H1 (cell line): ENCODE data around the gene POC1B. TPM values are rescaled to one million over a fixed set of nuclear protein-coding genes. Genes with fewer than 3 reads are reported as not detected.

Source experiments
- ASH2L ChIP-seq: fragments of 200-600, 300-600 bp; sonication (generic); IDR thresholded peaks from one replicate; pipeline ENCODE4 v1.7.1; 2017; ENCODE audit warnings: low read length
- CHD2 ChIP-seq: IDR thresholded peaks from 2 replicates; pipeline ENCODE4 v1.6.1; 2012; ENCODE audit warnings: low read length, improper control_type of control experiment
- NANOG ChIP-seq: IDR thresholded peaks from 2 replicates; pipeline ENCODE4 v1.6.1; 2011; ENCODE audit warnings: low read length, low read depth, mild to moderate bottlenecking, inconsistent platforms; ENCODE audit not compliant: insufficient read depth, poor library complexity, severe bottlenecking
- RBBP5 ChIP-seq: IDR thresholded peaks from 2 replicates; pipeline ENCODE4 v1.7.1; 2012; ENCODE audit warnings: low read depth, mild to moderate bottlenecking, inconsistent platforms, low read length, moderate library complexity, borderline replicate concordance
- SP1 ChIP-seq: IDR thresholded peaks from 2 replicates; pipeline ENCODE4 v1.6.1; 2011; ENCODE audit warnings: low read depth, low read length
- SP2 ChIP-seq: IDR thresholded peaks from 2 replicates; pipeline ENCODE4 v1.6.1; 2012; ENCODE audit warnings: mild to moderate bottlenecking, low read length, inconsistent platforms
- ZNF274 ChIP-seq: IDR thresholded peaks from 2 replicates; pipeline ENCODE4 v1.7.0; 2012; ENCODE audit warnings: low read length, borderline replicate concordance; ENCODE audit errors: extremely low read depth
- polyA plus RNA-seq, 7 experiments: library from polyadenylated mRNA; depleted of rRNA in 3 of 7; stranded (reverse) in 5 of 7; unstranded in 2 of 7; fragments of >200 nt in 5 of 7; fragments of 200-250 nt in 2 of 7; gene quantifications; 1 replicate in 5 of 7; 2 replicates in 1 of 7; 4 replicates in 1 of 7; pipeline versions ENCODE4 v1.2.1 to v1.2.3, GENCODE V29; 2011 to 2013; ENCODE audit warnings: missing spikeins in 2 of 7, mixed read lengths in 2 of 7
- total RNA-seq: library from RNA; stranded (reverse); fragmentation: NEBNext Ultra II Directional; extraction: Animal tissue kit (Norgen Biotek cat#: 25700); gene quantifications from 2 replicates; pipeline ENCODE4 v1.2.1, GENCODE V29; 2021

Gene POC1B
- total and polyA plus RNA-seq, 2 of the 8 experiments (the other 6 are each of a cell fraction or from before 2014, with no cell fraction given): 7.5 to 16.3 TPM

DNA sequence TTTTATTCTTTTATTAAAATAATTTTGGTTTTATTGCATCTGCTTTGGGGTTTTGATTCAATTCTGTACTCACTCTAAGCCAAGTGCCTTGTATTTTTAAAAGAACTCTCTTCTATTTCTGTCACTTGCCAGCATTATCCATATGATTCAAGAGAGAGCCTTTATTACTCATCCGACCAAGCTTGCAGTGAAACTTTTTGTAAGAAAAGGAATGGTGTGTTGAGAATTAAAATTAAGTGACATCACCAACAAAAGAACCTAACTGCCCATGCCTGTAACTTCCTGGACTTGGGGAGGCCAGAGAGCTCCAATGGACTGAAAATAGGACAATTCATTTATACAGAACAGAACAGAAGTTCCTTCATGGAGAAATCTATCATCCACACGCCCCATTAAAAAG is 53.3 kb downstream of the POC1B start (continued):
- TF ChIP-seq SP1: no peak
- TF ChIP-seq NANOG: no peak
- TF ChIP-seq CHD2: no peak
- TF ChIP-seq SP2: no peak
- no peak for TF ChIP-seq ZNF274
- TF ChIP-seq ASH2L: no peak
- TF ChIP-seq RBBP5: no peak
